Lower leg skin (tissue), 4 donors: ENCODE results near the gene SLC3A2. TPM values are rescaled to one million over a fixed set of nuclear protein-coding genes. Genes with fewer than 3 reads are reported as not detected.

Experiments
- DNase-seq, 2 donors: peaks; one replicate each; pipeline ENCODE4 v3.0.0-alpha.2; 2019; ENCODE audit warnings: low spot score in 2 of 2
- H3K4me3 ChIP-seq: fragments of 200-600 bp; sonication (generic); 2 replicates; pipeline ENCODE4 v1.5.1; 2017; ENCODE audit warnings: mild to moderate bottlenecking, low read depth; ENCODE audit not compliant: poor library complexity, severe bottlenecking
- POLR2A ChIP-seq, 2 donors: fragments of 450-650 bp; IDR thresholded peaks; one replicate each; pipeline ENCODE4 v1.6.1; 2016 to 2017; ENCODE audit warnings: antibody characterized with exemption in 2 of 2, mild to moderate bottlenecking in 1 of 2, moderate library complexity in 1 of 2
- WGBS, 2 donors: methylation state at CpG; one replicate each; pipeline ENCODE4 v1.1.5; 2018; 5-methylcytosine and 5-hydroxymethylcytosine counted together
- intact Hi-C: fragments of 100-400 bp; cut with DNase I; formaldehyde crosslinking; loops from one replicate; pipeline ENCODE4 v1.15.0; 2023; ENCODE audit warnings: low total_unique reads
- total RNA-seq, 4 donors: library from RNA; depleted of rRNA; stranded (reverse); fragments of >200 nt; gene quantifications; one replicate each; pipeline ENCODE4 v1.1.0, GENCODE V29; 2016
- TF ChIP-seq, protein P1 (sequence below), 3 donors: fragments of 450-650 bp; IDR thresholded peaks; one replicate each; pipeline ENCODE4 v1.5.1; 2016; ENCODE audit warnings: antibody characterized with exemption in 3 of 3, mild to moderate bottlenecking in 3 of 3, moderate library complexity in 2 of 3

SLC3A2 gene
- total RNA-seq, 4 donors from 2014 or later = 175 to 190 (median 187) TPM

DNA sequence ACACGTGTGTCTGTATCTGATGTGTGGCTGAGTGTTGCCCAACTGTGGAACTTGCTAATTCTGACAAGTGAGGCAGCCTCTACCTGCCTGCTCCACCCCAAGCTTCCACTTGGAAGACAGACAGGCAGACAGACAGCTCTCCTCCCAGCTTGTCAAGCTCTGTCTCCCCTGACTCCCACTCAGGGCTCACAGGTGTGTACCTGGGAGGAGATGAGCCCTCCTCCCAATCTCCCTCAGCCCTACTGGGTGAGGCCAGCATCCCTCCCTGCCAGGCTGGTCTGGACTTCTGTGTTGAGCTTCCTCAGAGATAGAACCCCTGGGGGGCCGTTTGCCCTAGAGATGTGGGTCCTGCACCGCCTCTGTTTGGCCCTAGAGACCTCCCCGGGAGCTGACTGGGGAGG lies 41.5 kb downstream of the SLC3A2 start:
- 23 to 31% methylated on average over 4 of the region's 4 CpGs for WGBS, 2 donors
- TF ChIP-seq, protein P1, sequence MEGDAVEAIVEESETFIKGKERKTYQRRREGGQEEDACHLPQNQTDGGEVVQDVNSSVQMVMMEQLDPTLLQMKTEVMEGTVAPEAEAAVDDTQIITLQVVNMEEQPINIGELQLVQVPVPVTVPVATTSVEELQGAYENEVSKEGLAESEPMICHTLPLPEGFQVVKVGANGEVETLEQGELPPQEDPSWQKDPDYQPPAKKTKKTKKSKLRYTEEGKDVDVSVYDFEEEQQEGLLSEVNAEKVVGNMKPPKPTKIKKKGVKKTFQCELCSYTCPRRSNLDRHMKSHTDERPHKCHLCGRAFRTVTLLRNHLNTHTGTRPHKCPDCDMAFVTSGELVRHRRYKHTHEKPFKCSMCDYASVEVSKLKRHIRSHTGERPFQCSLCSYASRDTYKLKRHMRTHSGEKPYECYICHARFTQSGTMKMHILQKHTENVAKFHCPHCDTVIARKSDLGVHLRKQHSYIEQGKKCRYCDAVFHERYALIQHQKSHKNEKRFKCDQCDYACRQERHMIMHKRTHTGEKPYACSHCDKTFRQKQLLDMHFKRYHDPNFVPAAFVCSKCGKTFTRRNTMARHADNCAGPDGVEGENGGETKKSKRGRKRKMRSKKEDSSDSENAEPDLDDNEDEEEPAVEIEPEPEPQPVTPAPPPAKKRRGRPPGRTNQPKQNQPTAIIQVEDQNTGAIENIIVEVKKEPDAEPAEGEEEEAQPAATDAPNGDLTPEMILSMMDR (IDR thresholded peaks at IDR 0.05) = no peak
- TF ChIP-seq POLR2A (IDR thresholded peaks at IDR 0.05) = no peak
- no peak overlapping the region for H3K4me3 ChIP-seq
- DNase-seq = no peak
- intact Hi-C loops = no loop called here

DNA sequence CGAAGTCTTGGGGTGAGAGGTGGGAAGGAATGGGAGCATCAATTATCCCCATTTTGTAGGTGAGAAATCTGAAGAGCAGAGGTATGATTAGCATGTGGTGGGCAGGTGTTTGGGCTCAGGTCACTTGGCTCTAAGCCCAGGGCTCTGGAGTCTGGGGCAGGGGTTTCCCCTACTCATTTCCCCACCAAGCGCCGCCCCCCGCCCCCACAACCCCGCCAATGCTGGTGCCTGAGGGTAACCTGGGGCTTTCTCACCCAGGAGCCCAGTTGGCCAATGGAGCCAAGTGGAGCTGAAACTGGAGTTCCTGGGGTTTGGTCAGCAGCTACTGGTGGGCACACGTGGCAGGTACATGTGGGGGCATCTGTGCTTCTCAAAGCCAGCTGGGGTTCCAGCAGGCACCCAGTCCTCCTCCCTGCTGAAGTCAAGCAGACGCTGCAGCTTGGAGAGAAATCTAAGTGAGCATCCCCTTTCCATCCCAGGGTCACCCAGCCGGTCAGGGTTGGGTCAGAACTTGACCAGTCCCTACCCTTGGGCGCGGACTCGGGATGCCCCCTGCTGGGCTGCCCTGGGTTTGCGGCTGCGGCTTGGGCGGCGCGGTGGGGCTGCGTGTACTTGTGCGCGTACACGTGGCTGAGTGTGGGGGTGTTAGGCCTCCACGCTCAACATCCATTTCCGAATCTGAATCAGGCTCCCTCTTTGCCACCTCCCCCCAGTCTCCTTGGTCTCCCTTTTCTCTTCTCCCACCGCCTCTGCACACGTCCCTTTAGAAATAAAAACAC lies 42.1 kb downstream of the SLC3A2 start:
- intact Hi-C loops = no loop called here
- no peak for DNase-seq
- H3K4me3 ChIP-seq = no peak overlapping the region
- no peak for TF ChIP-seq POLR2A (IDR thresholded peaks at IDR 0.05)
- TF ChIP-seq, protein P1 (IDR thresholded peaks at IDR 0.05) = no peak
- WGBS, 2 donors = 27 to 40% methylated on average over 20 to 24 of the region's 24 CpGs

DNA sequence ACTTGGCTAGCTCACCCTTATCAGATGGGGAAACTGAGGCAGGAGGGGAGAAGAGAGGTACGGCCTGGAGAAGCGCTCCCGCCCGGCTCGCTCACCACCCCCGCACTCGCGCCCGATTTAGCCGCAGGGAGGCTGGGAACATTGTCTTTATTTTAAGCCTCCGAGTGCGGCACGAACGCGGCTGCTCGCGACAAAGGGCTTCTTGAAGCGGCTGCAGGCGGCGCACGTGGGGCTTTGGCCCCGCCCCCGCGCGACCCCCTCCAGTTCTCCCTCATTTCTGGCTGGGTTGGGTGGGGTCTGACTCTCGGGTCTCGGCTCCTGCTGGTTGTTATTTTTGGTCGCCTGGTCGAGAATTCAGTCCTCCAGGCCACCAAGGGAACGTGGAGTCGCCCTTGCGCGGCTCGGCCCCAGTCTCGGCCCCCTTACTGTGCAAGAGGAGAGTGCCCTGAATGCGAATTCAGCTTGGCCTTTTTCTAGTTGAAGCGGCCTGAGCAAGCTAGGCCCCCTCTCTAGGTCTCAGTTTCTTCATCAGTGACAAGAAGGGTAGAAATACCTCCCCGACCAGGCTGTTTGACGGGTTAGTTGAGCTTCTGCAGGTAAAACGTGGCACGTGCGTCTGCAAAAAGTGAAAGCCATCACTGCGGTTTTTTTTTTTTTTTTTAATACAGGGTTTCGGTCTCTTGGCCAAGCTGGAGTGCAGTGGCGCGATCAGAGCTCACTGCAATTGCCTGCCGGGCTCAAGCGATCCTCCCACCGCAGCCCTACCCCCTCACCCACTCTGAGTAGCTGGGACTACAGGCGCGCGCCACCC lies 43.1 kb downstream of the SLC3A2 start:
- 8 to 9% methylated on average over 39 to 42 of the region's 52 CpGs for WGBS, 2 donors
- intact Hi-C loops = no loop called here
- no peak for DNase-seq
- TF ChIP-seq, protein P1 (IDR thresholded peaks at IDR 0.05) = no peak
- no peak for TF ChIP-seq POLR2A (IDR thresholded peaks at IDR 0.05)
- H3K4me3 ChIP-seq = no peak overlapping the region

DNA sequence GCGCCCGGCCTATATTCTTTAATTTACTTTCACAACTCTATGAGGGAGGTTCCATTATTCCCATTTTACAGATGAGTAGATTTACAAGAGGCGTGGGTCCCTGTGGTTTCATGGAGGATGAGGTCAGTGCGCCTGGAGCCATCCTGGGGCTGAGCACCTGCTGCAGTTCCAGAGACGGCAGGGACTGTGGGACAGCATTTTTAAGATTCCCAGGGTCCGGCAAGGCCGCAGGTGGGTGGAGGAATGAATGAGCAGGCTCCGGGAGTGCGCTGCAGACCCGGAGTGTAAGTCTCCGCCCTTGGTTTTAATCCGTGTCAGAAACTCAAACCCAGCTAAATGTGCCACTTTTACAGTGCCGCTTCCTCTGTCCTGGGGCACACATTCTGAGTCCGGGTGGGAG lies 44.6 kb downstream of the SLC3A2 start:
- H3K4me3 ChIP-seq = no peak overlapping the region
- no peak for DNase-seq
- intact Hi-C loops = no loop called here
- 72 to 77% methylated on average over 14 of the region's 14 CpGs for WGBS, 2 donors
- TF ChIP-seq POLR2A (IDR thresholded peaks at IDR 0.05) = no peak
- TF ChIP-seq, protein P1 (IDR thresholded peaks at IDR 0.05) = no peak

DNA sequence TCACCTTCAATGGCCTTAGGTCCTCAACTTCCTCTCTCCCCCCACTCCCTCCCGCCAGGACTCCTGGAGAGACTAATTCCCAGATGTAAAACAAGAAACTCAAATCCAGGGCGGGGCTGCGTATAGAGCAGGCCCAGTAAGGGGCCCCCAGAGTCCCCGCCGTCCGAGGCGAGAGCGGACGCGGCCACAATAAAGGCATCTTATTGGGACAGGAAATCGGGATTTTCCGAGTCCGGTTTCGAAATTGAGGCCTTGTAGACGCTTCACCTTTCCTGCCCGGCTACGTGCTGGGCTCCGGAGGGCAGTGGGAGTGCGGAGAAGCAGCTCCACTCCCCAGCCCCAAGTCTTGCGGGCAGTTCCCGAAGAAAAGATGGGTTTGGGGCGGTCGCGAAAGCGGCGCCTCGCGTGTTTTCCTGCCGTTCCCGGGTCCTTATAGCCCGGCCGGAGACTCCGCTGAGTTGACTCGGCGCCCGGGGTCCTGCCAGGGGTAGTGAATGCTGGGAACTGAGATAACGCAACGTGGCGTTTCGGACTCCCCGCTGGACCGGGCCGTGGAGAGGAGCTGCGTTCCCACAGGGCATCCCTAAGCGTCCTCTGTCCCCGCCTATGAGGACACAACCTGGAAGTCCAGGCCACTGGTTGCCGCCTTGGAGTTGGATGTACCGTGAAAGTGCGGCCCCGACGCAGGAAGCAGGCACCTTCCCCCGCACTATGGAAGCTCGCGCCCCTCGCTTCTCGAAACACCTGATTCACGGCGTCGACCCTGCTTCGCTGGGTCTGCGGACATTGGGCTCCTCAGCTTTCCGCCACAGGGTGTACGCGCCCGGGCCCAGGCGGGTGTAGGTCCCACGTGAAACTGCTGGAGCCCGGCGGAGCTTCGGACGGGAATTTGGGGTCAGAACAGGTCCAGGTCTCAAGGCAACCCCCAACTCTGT lies 45.3 kb downstream of the SLC3A2 start:
- WGBS, 2 donors = 53 to 56% methylated on average over 70 to 71 of the region's 71 CpGs
- TF ChIP-seq, protein P1 (IDR thresholded peaks at IDR 0.05) = no peak
- no peak overlapping the region for H3K4me3 ChIP-seq
- intact Hi-C loops = no loop called here
- DNase-seq = no peak
